B cell (primary cell): ENCODE data around the gene COL10A1. TPM values are rescaled to one million over a fixed set of nuclear protein-coding genes. Genes with fewer than 3 reads are reported as not detected.

Source experiments
- ATAC-seq: fragments of 200-7000 bp; cut with Tn5 transposase; one replicate; pipeline ENCODE4 v1.10.0; 2021; ENCODE audit warnings: low read depth, mild to moderate bottlenecking, moderate number of reproducible peaks, moderate library complexity
- CTCF ChIA-PET: fragments of 350-600 bp; sonication (Branson Sonifier 250); formaldehyde crosslinking; loops from one replicate; lab custom pipeline; 2021; ENCODE audit warnings: antibody characterized with exemption, inconsistent platforms; lab: Charles Lee
- POLR2A ChIA-PET: fragments of 350-600 bp; sonication (Branson Sonifier 250); formaldehyde crosslinking; loops from one replicate; lab custom pipeline; 2021; ENCODE audit warnings: antibody characterized with exemption; lab: Charles Lee
- DNase-seq: peaks from one replicate; pipeline ENCODE4 v3.0.0; 2013
- H2AFZ ChIP-seq: 2 replicates; pipeline ENCODE4 v1.6.1; 2012; ENCODE audit warnings: mild to moderate bottlenecking, low read depth, low read length; ENCODE audit not compliant: insufficient read depth, poor library complexity, severe bottlenecking
- H3K27ac ChIP-seq, 2 donors: 1 replicate in 1 of 2; 2 replicates in 1 of 2; pipeline ENCODE4 v1.5.1; 2012 to 2013; ENCODE audit warnings: low read length in 2 of 2, mild to moderate bottlenecking in 2 of 2, moderate library complexity in 1 of 2
- H3K27me3 ChIP-seq, 4 experiments: fragments of 200-600 bp in 1 of 4; sonication (generic) in 1 of 4; replicated peaks in 1 of 4; 1 replicate in 2 of 4; 2 replicates in 2 of 4; pipeline versions ENCODE4 v1.6.1 to v1.7.0; 2013 to 2016; ENCODE audit warnings: low read length in 3 of 4, mild to moderate bottlenecking in 2 of 4, mixed read lengths in 1 of 4, moderate library complexity in 1 of 4; ENCODE audit not compliant: insufficient read depth in 4 of 4, control insufficient read depth in 3 of 4; ENCODE audit errors: control extremely low read depth in 1 of 4
- H3K36me3 ChIP-seq, 2 experiments: replicated peaks in 1 of 2; 1 replicate in 1 of 2; 2 replicates in 1 of 2; pipeline versions ENCODE4 v1.6.1 to v1.7.1; 2013; ENCODE audit warnings: low read length in 1 of 2; ENCODE audit not compliant: insufficient read depth in 2 of 2, control insufficient read depth in 1 of 2; ENCODE audit errors: control extremely low read depth in 1 of 2, extremely low read depth in 1 of 2
- H3K4me1 ChIP-seq, 2 donors: fragments of 200-600 bp in 1 of 2; sonication (generic) in 1 of 2; 1 replicate in 1 of 2; 2 replicates in 1 of 2; pipeline versions ENCODE4 v1.5.1 to v1.6.1; 2013 to 2017; ENCODE audit warnings: low read length in 2 of 2; ENCODE audit not compliant: control insufficient read depth in 2 of 2, insufficient read depth in 2 of 2
- H3K4me2 ChIP-seq: replicated peaks from 2 replicates; pipeline ENCODE3; 2012; ENCODE audit warnings: mild to moderate bottlenecking, low read depth, low read length; ENCODE audit not compliant: poor library complexity, severe bottlenecking
- H3K4me3 ChIP-seq, 5 experiments: fragments of 200-600 bp in 1 of 5; sonication (generic) in 1 of 5; 1 replicate in 3 of 5; 2 replicates in 2 of 5; pipeline versions ENCODE4 v1.5.1 to v1.7.0; 2011 to 2016; ENCODE audit warnings: low read length in 4 of 5, mild to moderate bottlenecking in 4 of 5, low read depth in 2 of 5, control low read depth in 1 of 5, moderate library complexity in 1 of 5; ENCODE audit not compliant: insufficient read depth in 1 of 5; ENCODE audit errors: control extremely low read depth in 1 of 5, extremely low read depth in 1 of 5
- H3K79me2 ChIP-seq: fragments of 200-600 bp; sonication (generic); one replicate; pipeline ENCODE4 v1.6.0; 2016; ENCODE audit warnings: low read length; ENCODE audit not compliant: control insufficient read depth, insufficient read depth
- H3K9ac ChIP-seq: fragments of 200-600 bp; sonication (generic); 2 replicates; pipeline ENCODE4 v1.6.1; 2017; ENCODE audit warnings: mild to moderate bottlenecking, low read length, moderate library complexity
- H3K9me3 ChIP-seq, 3 donors: one replicate each; pipeline versions ENCODE4 v1.6.1 to v1.7.1; 2013; ENCODE audit warnings: low read length in 2 of 3; ENCODE audit not compliant: control insufficient read depth in 2 of 3, insufficient read depth in 1 of 3; ENCODE audit errors: control extremely low read depth in 1 of 3
- H4K20me1 ChIP-seq: 2 replicates; pipeline ENCODE4 v1.6.0; 2012; ENCODE audit warnings: mild to moderate bottlenecking, low read length; ENCODE audit not compliant: insufficient read depth, control insufficient read depth, poor library complexity, severe bottlenecking
- H3K27ac Mint-ChIP-seq: one replicate; pipeline ENCODE4 v1.8.0; 2021; ENCODE audit warnings: mixed read lengths
- H3K27me3 Mint-ChIP-seq: one replicate; pipeline ENCODE4 v1.8.0; 2021; ENCODE audit warnings: mixed read lengths
- H3K4me1 Mint-ChIP-seq: one replicate; pipeline ENCODE4 v1.8.0; 2021; ENCODE audit warnings: mixed read lengths
- H3K4me3 Mint-ChIP-seq: one replicate; pipeline ENCODE4 v1.8.0; 2021; ENCODE audit warnings: mixed read lengths
- H3K9me3 Mint-ChIP-seq: one replicate; pipeline ENCODE4 v1.8.0; 2022; ENCODE audit warnings: mixed read lengths; ENCODE audit not compliant: insufficient read depth
- CTCF ChIP-seq: fragments of 200-600 bp; IDR thresholded peaks from one replicate; pipeline ENCODE4 v1.8.0; 2022; ENCODE audit warnings: antibody characterized with exemption, mild to moderate bottlenecking
- EZH2 ChIP-seq: IDR thresholded peaks from 2 replicates; pipeline ENCODE4 v1.6.1; 2012; ENCODE audit warnings: borderline replicate concordance, low read depth, mild to moderate bottlenecking, moderate library complexity, low read length; ENCODE audit not compliant: insufficient read depth, poor library complexity, severe bottlenecking
- WGBS: methylation state at CpG from one replicate; pipeline ENCODE4 v1.1.5; 2013; ENCODE audit warnings: missing lambda C conversion rate; ENCODE audit not compliant: insufficient coverage; 5-methylcytosine and 5-hydroxymethylcytosine counted together
- intact Hi-C: fragments of 100-400 bp; cut with micrococcal nuclease; formaldehyde crosslinking; loops from one replicate; pipeline ENCODE4 v1.10.0; 2022
- polyA plus RNA-seq: library from polyadenylated mRNA; depleted of rRNA; stranded (reverse); fragments of >200 nt; gene quantifications from 2 replicates; pipeline ENCODE4 v1.2.3, GENCODE V29; 2012
- total RNA-seq, 2 donors: library from RNA; stranded (reverse); fragments of 120-200 nt in 1 of 2; gene quantifications; 1 replicate in 1 of 2; 2 replicates in 1 of 2; pipeline versions ENCODE4 v1.2.3 to v1.2.4, GENCODE V29; 2013 to 2022

COL10A1 gene
- total and polyA plus RNA-seq, 2 donors (not counting 1 experiment from before 2014, with no cell fraction given), result not detected

GRCh38 chr6:116106146-116106545 is 19.8 kb downstream of the COL10A1 start:
- no peak overlapping the region for H3K27ac ChIP-seq
- WGBS, result no CpG with 5 or more reads among the region's 1 CpG
- H4K20me1 ChIP-seq, result peaks cover 33% of the 10 kb centered on the region
- peaks cover 0 to 48% of the 10 kb centered on the region in 2 experiments for H3K36me3 ChIP-seq
- TF ChIP-seq CTCF (no peak), EZH2 (no peak)
- Mint-ChIP-seq H3K4me3 (no peak overlapping the region), H3K27me3 (no peaks in the 10 kb centered on the region), H3K9me3 (no peaks in the 10 kb centered on the region), H3K27ac (no peak overlapping the region), H3K4me1 (peaks cover 47% of the 10 kb centered on the region)
- H2AFZ ChIP-seq, result no peak overlapping the region
- DNase-seq, result no peak
- no peak for ATAC-seq
- CTCF ChIA-PET, result interaction anchor here (0.8 to 1.1 kb wide), 3 partner anchors 10 to 95 kb away, joined by 3 to 4 read pairs (median 3); no protein-coding TSS in a partner anchor
- no peak overlapping the region for H3K9ac ChIP-seq
- H3K9me3 ChIP-seq, result no peaks in the 10 kb centered on the region
- intact Hi-C loops, result loop anchor here (10.0 kb wide), 1 partner anchor 359 kb away; the partner anchor contains the start of gene CALHM6
- H3K4me3 ChIP-seq, result no peak overlapping the region
- POLR2A ChIA-PET, result no interaction called here
- H3K4me1 ChIP-seq, result peaks cover 22 to 23% of the 10 kb centered on the region in 2 donors
- peaks cover 46% of the 10 kb centered on the region for H3K79me2 ChIP-seq
- no peaks in the 10 kb centered on the region for H3K27me3 ChIP-seq
- no peak overlapping the region for H3K4me2 ChIP-seq

- Histone ChIP-seq H3K4me1 (peaks cover 23% of the 10 kb centered on the region in 2 donors), H3K36me3 (peaks cover 0 to 39% of the 10 kb centered on the region in 2 experiments), H3K4me2 (no peak overlapping the region), H3K27me3 (no peaks in the 10 kb centered on the region), H4K20me1 (peaks cover 33% of the 10 kb centered on the region), H2AFZ (no peak overlapping the region), H3K9me3 (no peaks in the 10 kb centered on the region), H3K9ac (no peak overlapping the region), H3K79me2 (peaks cover 46% of the 10 kb centered on the region), H3K4me3 (no peak overlapping the region), H3K27ac (no peak overlapping the region)
- DNase-seq (no peak), ATAC-seq (no peak)
- Mint-ChIP-seq H3K9me3 (no peaks in the 10 kb centered on the region), H3K27me3 (no peaks in the 10 kb centered on the region), H3K27ac (no peak overlapping the region), H3K4me1 (peaks cover 51% of the 10 kb centered on the region), H3K4me3 (no peak overlapping the region)
- ChIA-PET POLR2A (no interaction called here), CTCF (interaction anchor here (1.1 kb wide), 1 partner anchor 94 kb away, joined by 4 read pairs; no protein-coding TSS in a partner anchor)
- intact Hi-C loops, result loop anchor here (10.0 kb wide), 1 partner anchor 360 kb away; the partner anchor contains the start of gene CALHM6
- 100% methylated on average over 1 of the region's 3 CpGs for WGBS
- TF ChIP-seq CTCF (no peak), EZH2 (no peak)
Measured at GRCh38 chr6:116105247-116105646, 20.7 kb downstream of the COL10A1 start.
